OCI-LY1 (cell line): ENCODE measurements around the gene DIAPH2.

Source experiments
- H2AFZ ChIP-seq: fragments of 200-600 bp; sonication (generic), shearing (Covaris generic); 2 replicates; pipeline ENCODE4 v1.6.0; 2014; ENCODE audit warnings: antibody characterized with exemption, mild to moderate bottlenecking, low read length
- H3F3A ChIP-seq: fragments of 200-600 bp; sonication (generic), shearing (Covaris generic); 2 replicates; pipeline ENCODE4 v1.6.0; 2014; ENCODE audit warnings: mild to moderate bottlenecking, antibody characterized with exemption, low read length, moderate library complexity; ENCODE audit not compliant: insufficient read depth
- H3K27ac ChIP-seq: fragments of 200-600 bp; sonication (generic); 2 replicates; pipeline ENCODE4 v1.5.1; 2014; ENCODE audit warnings: low read length, mixed run types, mild to moderate bottlenecking, low read depth; ENCODE audit not compliant: poor library complexity, severe bottlenecking
- H3K27me3 ChIP-seq: fragments of 200-600 bp; sonication (generic); 2 replicates; pipeline ENCODE4 v1.6.0; 2014; ENCODE audit warnings: antibody characterized with exemption, mild to moderate bottlenecking, low read length, moderate library complexity; ENCODE audit not compliant: insufficient read depth
- H3K36me3 ChIP-seq: fragments of 200-600 bp; sonication (generic); 2 replicates; pipeline ENCODE4 v1.6.1; 2014; ENCODE audit warnings: mild to moderate bottlenecking, antibody characterized with exemption, low read length, moderate library complexity, mixed read lengths; ENCODE audit not compliant: insufficient read depth
- H3K4me1 ChIP-seq: fragments of 200-600 bp; sonication (generic); 2 replicates; pipeline ENCODE4 v1.5.1; 2014; ENCODE audit warnings: mild to moderate bottlenecking, low read length, moderate library complexity; ENCODE audit not compliant: insufficient read depth, severe bottlenecking
- H3K4me2 ChIP-seq: fragments of 200-600 bp; sonication (generic), shearing (Covaris generic); 2 replicates; pipeline ENCODE4 v1.6.1; 2014; ENCODE audit warnings: low read length
- H3K4me3 ChIP-seq: fragments of 200-600 bp; sonication (generic); 2 replicates; pipeline ENCODE4 v1.5.1; 2014; ENCODE audit warnings: low read length, low read depth, mild to moderate bottlenecking, mixed read lengths; ENCODE audit not compliant: poor library complexity, severe bottlenecking
- H3K79me2 ChIP-seq: fragments of 200-600 bp; shearing (Covaris generic); 2 replicates; pipeline ENCODE4 v1.6.1; 2016; ENCODE audit warnings: mixed run types, low read length, mixed read lengths; ENCODE audit not compliant: insufficient read depth
- H3K9ac ChIP-seq: fragments of 200-600 bp; sonication (generic), shearing (Covaris generic); 2 replicates; pipeline ENCODE4 v1.6.1; 2014; ENCODE audit warnings: mild to moderate bottlenecking, low read length, mixed read lengths
- H3K9me2 ChIP-seq: fragments of 200-600 bp; sonication (generic), shearing (Covaris generic); 2 replicates; pipeline ENCODE4 v1.6.1; 2014; ENCODE audit warnings: low read depth, mild to moderate bottlenecking, low read length, mixed read lengths
- H3K9me3 ChIP-seq: fragments of 200-600 bp; shearing (Covaris generic); 2 replicates; pipeline ENCODE4 v1.6.1; 2014; ENCODE audit warnings: low read length, mixed read lengths
- H4K20me1 ChIP-seq: fragments of 200-600 bp; sonication (generic), shearing (Covaris generic); 2 replicates; pipeline ENCODE4 v1.6.0; 2016; ENCODE audit warnings: mild to moderate bottlenecking, low read length; ENCODE audit not compliant: insufficient read depth
- EZH2 ChIP-seq: fragments of 200-600 bp; sonication (generic), shearing (Covaris generic); IDR thresholded peaks from 2 replicates; pipeline ENCODE4 v1.8.0; 2017; ENCODE audit warnings: borderline replicate concordance, mixed run types, mild to moderate bottlenecking, antibody characterized with exemption, low read length, moderate library complexity, mixed read lengths
- TF ChIP-seq, protein P1 (sequence below): fragments of 200-600 bp; sonication (generic), shearing (Covaris generic); IDR thresholded peaks from 2 replicates; pipeline ENCODE4 v1.5.1; 2017; ENCODE audit warnings: mild to moderate bottlenecking, antibody characterized with exemption, low read length, moderate library complexity, mixed read lengths

DIAPH2 gene

DNA sequence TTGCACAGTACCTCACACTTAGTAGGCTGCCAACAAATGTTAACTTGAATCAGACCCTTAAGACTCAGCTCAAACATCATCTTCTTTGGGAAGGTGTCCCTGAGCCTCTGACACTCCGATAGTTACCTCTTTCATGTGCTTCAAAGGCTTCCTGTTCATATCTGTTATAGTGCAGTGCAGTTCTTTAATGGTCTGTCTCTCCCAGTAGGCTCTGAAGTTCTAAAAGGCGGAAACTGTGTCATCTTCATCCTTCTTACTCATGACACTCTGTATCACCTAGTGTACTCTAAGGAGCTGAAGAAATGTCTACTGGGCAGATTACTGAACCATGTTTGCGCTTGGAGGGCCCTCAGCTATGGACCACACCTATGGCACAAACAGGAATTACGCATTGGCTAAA, 2.1 kb upstream of the DIAPH2 start:
- Histone ChIP-seq H3K27ac (no peak overlapping the region), H3K36me3 (no peaks in the 10 kb centered on the region)

DNA sequence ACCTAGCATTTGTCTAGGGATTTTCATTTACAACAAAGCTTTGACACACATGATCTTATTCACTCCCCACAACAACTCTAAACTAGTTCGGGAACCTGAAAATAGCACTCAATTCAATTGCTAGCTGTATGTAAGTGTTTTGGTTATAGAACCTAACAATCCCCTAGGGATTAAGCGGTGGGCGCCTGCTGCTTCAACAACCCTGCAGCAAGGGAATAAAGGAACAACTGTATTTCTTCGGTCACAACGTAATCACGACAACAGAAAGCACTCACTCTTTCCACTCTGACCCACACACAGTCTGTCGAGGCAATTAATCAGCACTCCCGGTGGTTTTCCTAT, 674 bp upstream of the DIAPH2 start:
- H3K9me2 ChIP-seq, result no peaks in the 10 kb centered on the region
- peak overlapping the region; percentile 79 for H3K9ac ChIP-seq
- TF ChIP-seq, protein P1, sequence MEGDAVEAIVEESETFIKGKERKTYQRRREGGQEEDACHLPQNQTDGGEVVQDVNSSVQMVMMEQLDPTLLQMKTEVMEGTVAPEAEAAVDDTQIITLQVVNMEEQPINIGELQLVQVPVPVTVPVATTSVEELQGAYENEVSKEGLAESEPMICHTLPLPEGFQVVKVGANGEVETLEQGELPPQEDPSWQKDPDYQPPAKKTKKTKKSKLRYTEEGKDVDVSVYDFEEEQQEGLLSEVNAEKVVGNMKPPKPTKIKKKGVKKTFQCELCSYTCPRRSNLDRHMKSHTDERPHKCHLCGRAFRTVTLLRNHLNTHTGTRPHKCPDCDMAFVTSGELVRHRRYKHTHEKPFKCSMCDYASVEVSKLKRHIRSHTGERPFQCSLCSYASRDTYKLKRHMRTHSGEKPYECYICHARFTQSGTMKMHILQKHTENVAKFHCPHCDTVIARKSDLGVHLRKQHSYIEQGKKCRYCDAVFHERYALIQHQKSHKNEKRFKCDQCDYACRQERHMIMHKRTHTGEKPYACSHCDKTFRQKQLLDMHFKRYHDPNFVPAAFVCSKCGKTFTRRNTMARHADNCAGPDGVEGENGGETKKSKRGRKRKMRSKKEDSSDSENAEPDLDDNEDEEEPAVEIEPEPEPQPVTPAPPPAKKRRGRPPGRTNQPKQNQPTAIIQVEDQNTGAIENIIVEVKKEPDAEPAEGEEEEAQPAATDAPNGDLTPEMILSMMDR, result no peak
- TF ChIP-seq EZH2, result no peak
- H3K4me3 ChIP-seq, result peak overlapping the region; percentile 88
- H3K27me3 ChIP-seq, result no peaks in the 10 kb centered on the region
- peak overlapping the region; percentile 62 for H3K27ac ChIP-seq
- no peaks in the 10 kb centered on the region for H4K20me1 ChIP-seq
- H3F3A ChIP-seq, result no peaks in the 10 kb centered on the region
- H3K4me1 ChIP-seq, result peaks cover 16% of the 10 kb centered on the region
- H3K9me3 ChIP-seq, result no peaks in the 10 kb centered on the region
- H3K36me3 ChIP-seq, result no peaks in the 10 kb centered on the region
- peak overlapping the region; percentile 89 for H3K4me2 ChIP-seq
- no peaks in the 10 kb centered on the region for H3K79me2 ChIP-seq
- H2AFZ ChIP-seq, result peak overlapping the region; percentile 91; the same call in 1 of the 2 replicates

More for the DNA sequence above, 2.1 kb upstream of the DIAPH2 start:
- Histone ChIP-seq H2AFZ (no peak overlapping the region), H3K9me3 (no peaks in the 10 kb centered on the region), H3K79me2 (no peaks in the 10 kb centered on the region), H3K4me3 (no peak overlapping the region), H3F3A (no peaks in the 10 kb centered on the region), H3K9me2 (no peaks in the 10 kb centered on the region), H3K4me1 (peaks cover 16% of the 10 kb centered on the region), H3K9ac (no peak overlapping the region), H4K20me1 (no peaks in the 10 kb centered on the region), H3K4me2 (no peak overlapping the region), H3K27me3 (no peaks in the 10 kb centered on the region)
- no peak for TF ChIP-seq EZH2
- TF ChIP-seq, protein P1, result no peak

DNA sequence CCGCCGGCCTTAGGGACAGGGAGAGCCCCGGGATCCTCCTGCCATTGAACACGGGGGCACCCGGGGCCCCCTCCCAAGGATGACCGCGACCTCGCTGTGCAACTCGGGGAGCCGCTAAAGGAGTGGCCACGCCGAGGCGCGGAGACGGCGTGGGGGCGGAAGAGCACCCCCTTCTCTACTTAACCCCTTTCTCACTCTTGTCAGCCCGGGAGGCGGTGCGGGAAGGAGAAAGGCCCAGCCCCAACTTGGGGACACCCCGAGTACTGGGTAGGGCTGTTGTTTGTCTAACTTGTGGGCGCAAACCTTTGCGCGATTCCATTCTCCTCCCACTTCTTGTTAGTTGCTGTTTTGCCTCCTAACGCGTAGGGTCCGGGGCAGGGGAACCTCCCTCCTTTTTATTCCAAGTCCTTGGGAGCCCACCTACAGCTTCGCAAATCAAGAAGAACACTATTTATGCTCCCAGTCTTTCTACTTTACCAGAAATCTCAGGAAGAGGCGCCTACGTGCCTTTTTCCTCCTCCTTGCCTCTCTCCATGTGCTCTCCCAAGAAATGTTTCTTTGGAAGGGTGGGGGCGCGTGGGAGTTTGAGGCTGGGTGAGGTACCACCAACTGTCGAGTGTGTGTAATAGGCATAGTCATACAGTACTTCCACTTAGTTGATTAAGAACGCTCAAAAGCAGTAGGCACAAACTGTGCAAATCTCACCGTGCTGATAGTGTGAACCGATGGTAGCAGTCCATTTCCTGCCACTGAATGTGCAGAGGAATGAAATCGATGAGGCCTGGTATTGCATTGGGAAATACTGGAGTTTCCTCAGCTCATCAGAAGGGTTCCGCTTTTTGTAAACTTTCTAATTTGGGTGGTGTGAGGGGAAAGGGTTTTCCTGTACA, 813 bp downstream of the DIAPH2 start:
- Histone ChIP-seq H3K4me2 (peak overlapping the region; percentile 89), H3K36me3 (no peaks in the 10 kb centered on the region), H3K79me2 (no peaks in the 10 kb centered on the region), H3K9me2 (no peaks in the 10 kb centered on the region), H4K20me1 (no peaks in the 10 kb centered on the region), H3K9me3 (no peaks in the 10 kb centered on the region), H3K4me1 (peaks cover 16% of the 10 kb centered on the region), H3K4me3 (peak overlapping the region; percentile 88), H3K27ac (no peak overlapping the region), H3K27me3 (no peaks in the 10 kb centered on the region), H2AFZ (no peak overlapping the region; the same call in 1 of the 2 replicates), H3F3A (no peaks in the 10 kb centered on the region), H3K9ac (peak overlapping the region; percentile 86)
- no peak for TF ChIP-seq EZH2
- TF ChIP-seq, protein P1, result no peak
